GM12891 (cell line): ENCODE measurements around the gene CPM.

Source experiments
- DNase-seq: peaks from one replicate; pipeline ENCODE4 v3.0.0; 2011; ENCODE audit warnings: low spot score; ENCODE audit not compliant: insufficient read length
- FAIRE-seq: peaks from 2 replicates; lab custom pipeline; 2011; peaks lifted over from hg19 to GRCh38; lab: Jason Lieb, UNC
- PAX5 ChIP-seq: IDR thresholded peaks from 2 replicates; pipeline ENCODE4 v1.6.1; 2011; ENCODE audit warnings: low read length, moderate library complexity, mild to moderate bottlenecking; ENCODE audit not compliant: insufficient read depth, severe bottlenecking
- POLR2A ChIP-seq: IDR thresholded peaks from 2 replicates; pipeline ENCODE4 v1.6.1; 2011; ENCODE audit warnings: low read depth, low read length, control low read depth
- POLR2AphosphoS5 ChIP-seq: IDR thresholded peaks from 2 replicates; pipeline ENCODE4 v1.6.1; 2011; ENCODE audit warnings: low read depth, low read length, control low read depth
- POU2F2 ChIP-seq: IDR thresholded peaks from 2 replicates; pipeline ENCODE4 v1.6.1; 2011; ENCODE audit warnings: low read depth, mild to moderate bottlenecking, control low read depth, low read length, moderate library complexity
- SPI1 ChIP-seq: IDR thresholded peaks from 2 replicates; pipeline ENCODE4 v1.6.1; 2011; ENCODE audit warnings: low read depth, low read length, control low read depth
- TAF1 ChIP-seq: IDR thresholded peaks from 2 replicates; pipeline ENCODE4 v1.6.1; 2011; ENCODE audit warnings: low read depth, low read length, control low read depth

CPM gene

DNA sequence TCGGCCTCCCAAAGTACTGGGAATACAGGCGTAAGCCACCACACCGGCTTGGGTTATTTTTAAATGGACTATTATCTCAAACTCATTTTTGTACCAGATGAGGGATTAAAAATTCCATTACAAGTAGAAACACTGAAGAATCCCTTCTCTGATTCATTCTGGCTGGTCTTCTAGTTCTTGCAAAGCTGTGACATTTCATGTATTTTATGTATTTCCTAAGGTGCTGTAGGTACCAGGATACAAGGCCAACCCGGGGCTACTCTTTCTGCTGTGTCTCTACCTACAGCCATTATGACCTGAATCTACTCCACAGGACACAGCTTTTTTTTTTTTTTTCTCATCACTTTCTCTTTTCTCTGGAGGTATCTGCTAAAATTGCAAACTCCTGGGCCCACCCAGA is 24.9 kb downstream of the CPM start:
- no peak for FAIRE-seq
- no peak for DNase-seq
- TF ChIP-seq POLR2AphosphoS5: no peak
- no peak for TF ChIP-seq POU2F2
- TF ChIP-seq POLR2A: no peak
- TF ChIP-seq PAX5: no peak
- TF ChIP-seq TAF1: no peak
- no peak for TF ChIP-seq SPI1

DNA sequence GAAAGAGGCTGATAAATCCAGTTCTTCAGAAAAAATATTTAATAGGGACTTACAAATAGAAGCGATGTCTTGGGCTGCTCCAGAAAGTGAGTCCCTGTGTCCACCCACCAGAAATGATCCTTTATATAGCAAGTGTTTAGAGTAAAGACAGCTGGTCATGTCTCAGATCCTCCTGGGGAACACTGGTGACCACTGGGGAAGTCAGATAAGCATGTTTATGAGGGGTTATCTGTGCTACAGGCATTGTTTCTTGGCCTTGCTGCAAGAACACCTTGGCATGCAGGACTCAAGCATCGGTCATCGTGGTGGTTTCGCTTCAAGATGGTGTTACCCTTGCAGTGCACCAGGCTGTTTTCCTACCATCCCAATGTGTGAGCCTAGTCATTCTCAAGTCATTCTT is 27.2 kb downstream of the CPM start:
- FAIRE-seq (no peak), DNase-seq (no peak)
- TF ChIP-seq POLR2AphosphoS5 (no peak), POU2F2 (no peak), POLR2A (no peak), TAF1 (no peak), PAX5 (no peak), SPI1 (no peak)

DNA sequence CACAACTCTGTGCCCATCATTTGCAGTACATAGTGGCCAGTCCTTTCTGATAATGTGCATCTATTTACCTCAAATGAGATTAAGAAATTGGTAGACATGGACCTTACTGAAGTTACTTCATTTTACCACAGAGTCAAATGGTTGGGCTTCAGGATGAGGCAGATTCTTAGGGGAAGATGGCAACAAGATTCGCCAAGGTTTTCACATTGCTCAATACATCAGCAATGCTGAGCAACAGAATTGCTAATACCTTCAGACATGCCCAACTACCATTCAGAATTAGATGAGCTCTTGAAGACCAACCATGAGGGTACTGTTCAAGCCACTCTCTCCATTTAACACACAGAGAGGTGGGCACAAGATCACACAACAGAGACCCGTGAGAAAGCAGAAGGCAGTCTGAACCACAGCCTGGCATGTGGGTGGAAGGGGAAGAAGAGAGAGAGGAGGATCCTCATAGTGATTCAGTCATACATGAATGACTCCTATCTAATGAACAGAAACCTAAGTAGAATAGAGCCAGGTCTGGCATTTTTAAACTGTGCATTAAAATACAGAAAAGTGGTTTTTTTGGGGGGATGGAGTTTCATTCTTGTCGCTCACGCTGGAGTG is 28.5 kb downstream of the CPM start:
- DNase-seq (no peak), FAIRE-seq (peak; percentile 41)
- peak; percentile 13 for TF ChIP-seq PAX5
- TF ChIP-seq POU2F2: no peak

DNA sequence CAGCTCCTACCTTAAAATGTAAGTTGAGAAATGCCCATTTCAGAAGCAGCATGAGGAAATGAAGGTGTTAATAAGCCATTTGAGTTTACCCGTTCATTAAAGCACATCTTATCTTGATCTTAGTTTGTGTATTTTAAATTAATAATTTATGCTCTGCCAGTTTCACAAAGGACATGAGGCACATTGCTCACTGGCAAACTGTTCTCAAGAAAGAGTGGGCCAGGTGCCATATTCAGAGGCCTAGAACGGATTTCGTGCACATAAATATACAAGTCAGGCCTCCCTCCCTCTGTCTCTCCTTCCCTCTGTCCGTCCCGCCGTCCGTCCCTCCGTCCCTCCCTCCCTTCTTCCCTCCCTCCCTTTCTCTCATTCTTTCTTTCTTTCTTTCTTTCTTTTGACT is 29.5 kb downstream of the CPM start:
- no peak for TF ChIP-seq POLR2AphosphoS5
- no peak for TF ChIP-seq POU2F2
- TF ChIP-seq SPI1: no peak
- no peak for TF ChIP-seq PAX5
- TF ChIP-seq POLR2A: no peak
- TF ChIP-seq TAF1: no peak
- FAIRE-seq (no peak), DNase-seq (no peak)

DNA sequence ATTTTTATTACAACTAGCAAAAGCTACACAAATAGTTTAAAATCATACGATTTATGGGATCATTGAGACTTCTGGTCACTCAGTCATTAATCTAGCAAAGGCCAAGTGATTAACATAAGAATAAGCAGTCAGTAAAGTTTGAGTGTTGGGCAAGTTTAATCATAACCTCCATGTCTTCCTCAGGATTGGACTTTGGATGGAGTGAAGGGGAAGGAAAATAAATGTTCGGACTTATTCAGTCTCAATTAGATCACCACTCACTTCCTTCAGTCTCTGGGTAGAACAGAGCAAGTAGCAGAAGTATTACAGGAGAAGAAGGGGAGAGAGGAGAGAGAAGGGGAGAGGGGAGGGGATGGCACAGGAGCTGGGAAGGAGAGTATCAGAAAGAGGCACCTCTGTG is 31.4 kb downstream of the CPM start:
- no peak for TF ChIP-seq POU2F2
- TF ChIP-seq TAF1: no peak
- no peak for TF ChIP-seq PAX5
- no peak for TF ChIP-seq SPI1
- no peak for TF ChIP-seq POLR2A
- no peak for TF ChIP-seq POLR2AphosphoS5
- FAIRE-seq (no peak), DNase-seq (no peak)

DNA sequence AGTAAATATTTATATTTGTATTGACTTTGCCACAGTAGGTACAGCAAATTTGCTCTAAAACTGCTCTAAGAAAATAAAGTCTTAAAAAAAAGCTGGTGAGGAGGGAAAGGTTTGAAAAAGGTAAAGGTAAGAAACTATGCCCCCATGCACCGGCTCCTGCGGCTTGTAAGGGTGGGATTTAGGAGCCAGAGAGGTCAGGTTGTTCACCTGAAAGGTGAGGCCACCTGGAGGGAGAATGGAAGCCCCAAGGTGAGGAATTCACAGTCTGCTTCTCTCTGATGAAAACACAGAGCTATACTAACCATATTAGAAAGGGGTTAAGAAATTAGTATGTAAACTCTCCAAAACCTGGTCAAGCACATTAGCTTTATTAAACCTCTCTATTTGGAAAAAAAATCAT is 31.8 kb downstream of the CPM start:
- no peak for TF ChIP-seq POU2F2
- no peak for TF ChIP-seq POLR2A
- TF ChIP-seq PAX5: no peak
- no peak for TF ChIP-seq TAF1
- TF ChIP-seq POLR2AphosphoS5: no peak
- no peak for TF ChIP-seq SPI1
- DNase-seq: no peak
- FAIRE-seq: no peak

DNA sequence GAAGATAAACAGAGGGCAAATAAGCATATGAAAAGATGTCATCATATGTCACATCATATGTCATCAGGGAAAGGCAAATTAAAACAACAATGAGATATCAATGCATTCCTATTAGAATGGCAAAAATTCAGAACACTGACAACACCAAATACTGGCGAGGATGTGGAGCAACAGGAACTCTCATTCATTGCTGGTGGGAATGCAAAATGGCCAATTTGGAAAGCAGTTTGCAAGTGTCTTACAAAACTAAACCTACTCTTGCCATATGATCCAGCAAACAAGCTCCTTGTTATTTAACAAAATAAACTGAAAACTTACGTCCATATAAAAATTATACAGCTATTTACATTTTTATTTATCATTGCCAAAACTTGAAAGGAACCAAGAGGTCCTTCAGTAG is 32.7 kb downstream of the CPM start:
- TF ChIP-seq POU2F2: no peak
- no peak for TF ChIP-seq POLR2AphosphoS5
- no peak for TF ChIP-seq POLR2A
- no peak for TF ChIP-seq SPI1
- no peak for TF ChIP-seq PAX5
- no peak for TF ChIP-seq TAF1
- no peak for FAIRE-seq
- DNase-seq: no peak

DNA sequence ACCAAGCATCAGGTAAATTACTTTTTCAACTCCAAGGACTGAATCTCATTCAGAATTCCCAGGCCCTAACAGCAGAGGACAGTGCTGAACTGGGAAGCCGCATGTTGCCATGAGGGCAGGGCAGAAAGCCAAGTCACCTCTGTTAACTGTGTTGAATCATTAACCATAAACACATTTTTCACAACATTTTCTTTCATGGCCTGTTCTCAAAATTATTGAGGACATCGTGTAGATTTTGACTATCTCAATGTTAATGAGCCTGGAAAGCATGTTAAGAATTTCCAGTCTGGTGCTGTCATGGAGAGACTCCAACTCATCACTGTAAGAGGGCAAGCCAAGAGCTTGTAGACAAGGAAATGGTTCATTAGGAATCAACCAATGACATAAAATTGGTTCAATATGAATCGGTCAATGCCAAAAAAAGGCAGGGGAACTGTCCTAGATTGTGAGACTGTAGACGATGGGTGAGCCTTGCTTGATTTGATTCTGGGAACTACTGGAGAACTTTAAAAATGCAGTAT is 33.7 kb downstream of the CPM start:
- DNase-seq (no peak), FAIRE-seq (no peak)
- TF ChIP-seq SPI1 (no peak), POLR2A (no peak), PAX5 (no peak), TAF1 (no peak), POLR2AphosphoS5 (no peak), POU2F2 (no peak)

DNA sequence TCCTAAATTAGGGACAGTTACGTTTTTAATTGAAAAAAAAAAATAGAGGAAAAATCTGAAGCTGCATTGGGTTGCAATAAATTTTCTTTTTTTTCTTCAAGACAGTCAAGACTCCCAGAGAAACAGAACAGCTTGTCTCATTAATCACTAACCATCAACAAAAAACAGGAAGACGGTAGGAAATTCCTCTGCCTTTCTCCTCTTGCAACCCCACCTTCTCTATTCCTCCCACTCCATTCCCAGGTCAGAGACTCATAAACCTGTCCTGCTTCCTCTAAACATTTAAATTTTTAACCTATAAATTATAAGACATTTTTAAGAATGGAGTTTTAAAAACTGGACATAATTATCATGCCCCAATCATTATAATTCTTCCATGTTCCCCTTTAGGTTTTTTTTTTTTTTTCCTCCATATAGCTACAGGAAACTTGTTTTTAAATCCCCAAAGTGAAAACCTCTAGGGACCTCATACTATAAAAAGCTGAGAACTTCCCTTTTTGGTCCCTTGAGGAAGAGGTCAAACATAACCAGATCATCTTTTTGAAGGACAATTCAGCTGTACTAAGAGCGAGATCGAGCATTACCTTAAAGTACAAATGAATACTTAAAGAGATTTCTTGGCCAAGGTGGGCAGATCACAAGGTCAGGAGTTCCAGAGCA is 36.0 kb downstream of the CPM start:
- no peak for FAIRE-seq
- no peak for DNase-seq
- no peak for TF ChIP-seq POLR2AphosphoS5
- TF ChIP-seq POLR2A: no peak
- no peak for TF ChIP-seq POU2F2
- TF ChIP-seq SPI1: no peak
- TF ChIP-seq PAX5: no peak
- TF ChIP-seq TAF1: no peak

DNA sequence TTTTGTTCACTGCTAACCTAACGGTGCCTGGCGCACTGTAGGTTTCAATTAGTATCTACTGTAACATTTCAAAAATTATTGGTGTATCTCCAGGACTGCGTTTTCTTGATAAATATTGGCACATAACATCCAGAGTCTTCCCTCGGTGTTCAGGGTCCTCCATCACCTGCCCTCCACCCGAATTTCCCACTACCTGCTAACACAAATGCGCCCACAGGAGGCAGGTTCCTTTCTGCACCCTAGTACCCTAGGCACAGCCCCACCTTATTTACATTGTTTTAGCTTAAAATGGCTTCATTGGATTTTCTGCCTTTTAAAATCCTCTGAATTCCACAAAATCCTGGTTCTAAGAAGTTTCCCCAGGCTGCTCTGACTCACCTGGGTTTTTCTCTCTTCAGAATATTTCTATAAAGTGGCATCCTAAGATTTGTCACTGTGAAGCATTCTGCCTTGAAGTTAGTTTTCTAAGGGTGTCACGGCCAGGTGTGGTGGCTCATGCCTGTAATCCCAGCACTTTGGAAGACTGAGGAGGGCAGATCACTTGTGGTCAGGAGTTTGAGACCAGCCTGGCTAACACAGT is 38.6 kb downstream of the CPM start:
- FAIRE-seq: no peak

More for the DNA sequence above, 38.6 kb downstream of the CPM start:
- TF ChIP-seq POU2F2: no peak
- TF ChIP-seq SPI1: no peak
- no peak for TF ChIP-seq POLR2A
- TF ChIP-seq PAX5: no peak
- TF ChIP-seq POLR2AphosphoS5: no peak
- TF ChIP-seq TAF1: no peak
- no peak for DNase-seq
